GM12872 (cell line): ENCODE results near the gene RHOA.

Experiments
- TF ChIP-seq, protein P1 (sequence below): IDR thresholded peaks from 3 replicates; pipeline ENCODE4 v1.5.1; 2011; ENCODE audit warnings: low read depth, mild to moderate bottlenecking, low read length, moderate library complexity; ENCODE audit not compliant: insufficient read depth

Gene RHOA

GRCh38 chr3:49339941-49340800 is 71.6 kb downstream of the RHOA start, which contains the start of gene USP4:
Gene USP4 (minus strand): TSS chr3:49340053. CDS start chr3:49340024, 29 bp downstream.
- TF ChIP-seq, protein P1, sequence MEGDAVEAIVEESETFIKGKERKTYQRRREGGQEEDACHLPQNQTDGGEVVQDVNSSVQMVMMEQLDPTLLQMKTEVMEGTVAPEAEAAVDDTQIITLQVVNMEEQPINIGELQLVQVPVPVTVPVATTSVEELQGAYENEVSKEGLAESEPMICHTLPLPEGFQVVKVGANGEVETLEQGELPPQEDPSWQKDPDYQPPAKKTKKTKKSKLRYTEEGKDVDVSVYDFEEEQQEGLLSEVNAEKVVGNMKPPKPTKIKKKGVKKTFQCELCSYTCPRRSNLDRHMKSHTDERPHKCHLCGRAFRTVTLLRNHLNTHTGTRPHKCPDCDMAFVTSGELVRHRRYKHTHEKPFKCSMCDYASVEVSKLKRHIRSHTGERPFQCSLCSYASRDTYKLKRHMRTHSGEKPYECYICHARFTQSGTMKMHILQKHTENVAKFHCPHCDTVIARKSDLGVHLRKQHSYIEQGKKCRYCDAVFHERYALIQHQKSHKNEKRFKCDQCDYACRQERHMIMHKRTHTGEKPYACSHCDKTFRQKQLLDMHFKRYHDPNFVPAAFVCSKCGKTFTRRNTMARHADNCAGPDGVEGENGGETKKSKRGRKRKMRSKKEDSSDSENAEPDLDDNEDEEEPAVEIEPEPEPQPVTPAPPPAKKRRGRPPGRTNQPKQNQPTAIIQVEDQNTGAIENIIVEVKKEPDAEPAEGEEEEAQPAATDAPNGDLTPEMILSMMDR = peak; percentile 62

DNA sequence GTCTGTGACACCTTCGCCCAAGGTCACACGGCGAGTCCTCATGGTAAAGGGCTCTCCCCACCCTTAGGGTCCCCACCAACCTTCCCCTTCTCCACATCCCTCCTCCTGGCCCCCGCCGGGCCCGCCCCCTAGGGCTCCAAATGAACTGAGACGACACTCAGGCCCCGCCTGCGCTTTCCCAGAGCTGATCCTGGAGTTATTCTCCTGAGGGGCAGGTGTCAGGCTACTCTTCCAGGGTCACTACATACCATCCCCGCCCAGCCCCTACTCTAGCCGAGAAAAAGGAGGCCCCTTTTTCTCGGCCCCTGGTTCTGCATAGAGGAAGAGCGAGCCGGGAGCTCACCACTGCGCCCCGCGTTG is 72.2 kb downstream of the RHOA start:
- TF ChIP-seq, protein P1 = no peak

DNA sequence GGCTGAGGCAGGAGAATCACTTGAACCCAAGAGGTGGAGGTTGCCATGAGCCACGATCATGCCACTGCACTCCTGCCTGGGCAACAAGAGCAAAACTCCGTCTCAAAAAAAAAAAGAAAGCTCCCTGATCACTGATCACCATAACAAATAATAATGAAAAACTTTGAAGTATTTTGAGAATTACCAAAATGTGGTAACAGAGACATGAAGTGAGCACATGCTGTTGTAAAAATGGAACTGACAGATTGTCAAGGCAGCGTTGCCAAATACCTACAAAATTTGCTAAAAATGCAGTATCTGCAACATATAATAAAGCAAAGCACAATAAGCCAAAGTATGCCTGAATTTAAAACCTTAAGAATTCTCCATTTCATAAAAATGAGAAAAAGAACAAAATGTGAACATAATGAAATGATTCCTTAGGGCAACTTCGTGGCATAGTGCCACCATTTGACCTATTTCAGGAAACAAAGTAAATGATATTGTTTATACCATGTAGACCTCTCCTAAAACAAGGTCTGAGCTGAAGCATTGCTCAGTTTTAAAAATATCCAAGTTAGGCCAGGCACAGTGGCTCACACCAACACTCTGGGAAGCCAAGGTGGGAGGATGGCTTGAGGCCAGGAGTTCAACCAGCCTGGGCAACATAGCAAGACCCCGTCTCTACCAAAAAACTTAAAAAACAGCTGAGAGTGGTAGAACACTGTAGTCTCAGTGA is 77.7 kb downstream of the RHOA start:
- TF ChIP-seq, protein P1 = no peak

DNA sequence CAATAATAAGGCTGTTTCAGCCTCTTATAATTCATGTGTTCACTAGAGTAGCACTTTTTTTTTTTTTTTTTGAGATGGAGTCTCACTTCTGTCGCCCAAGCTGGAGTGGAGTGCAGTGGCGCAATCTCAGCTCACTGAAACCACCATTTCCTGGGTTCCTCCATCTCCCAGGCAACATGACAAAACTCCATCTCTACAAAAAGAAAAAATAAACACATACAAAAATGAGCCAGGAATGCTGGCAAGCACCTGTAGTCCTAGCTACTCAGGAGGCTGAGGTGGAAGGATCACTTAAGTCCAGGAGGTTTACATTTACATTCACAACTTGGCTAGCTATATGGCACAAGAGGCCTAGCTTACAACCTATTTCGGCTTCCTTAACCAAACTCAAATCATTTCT is 78.7 kb downstream of the RHOA start:
- TF ChIP-seq, protein P1 = no peak

- TF ChIP-seq, protein P1 = no peak
These were observed 82.6 kb downstream of the RHOA start for GRCh38 chr3:49329186-49329585.

DNA sequence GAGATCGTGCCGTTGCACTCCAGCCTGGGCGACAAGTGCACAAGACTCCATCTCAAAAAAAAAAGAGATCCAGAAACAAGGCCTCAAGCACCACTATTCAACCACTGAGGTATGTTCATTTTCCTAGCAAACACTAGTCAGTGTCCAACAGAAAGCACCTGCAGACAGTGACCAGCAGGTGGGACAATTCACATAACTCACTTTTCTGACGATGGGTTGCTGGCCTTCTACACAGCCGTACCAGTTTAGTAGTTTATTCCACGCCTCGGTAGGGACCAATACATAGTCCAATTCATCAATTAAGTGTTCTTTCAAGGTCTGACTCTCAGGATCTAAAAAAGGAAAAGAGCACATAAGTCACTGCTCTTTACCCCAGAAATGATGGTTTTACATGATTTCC is 84.3 kb downstream of the RHOA start:
- TF ChIP-seq, protein P1 = peak; percentile 38; the same call in 2 of the 3 replicates

- TF ChIP-seq, protein P1 = no peak
These were observed 87.0 kb downstream of the RHOA start for GRCh38 chr3:49324768-49325167.
